ENCODE data around the gene EML6. TPM values are rescaled to one million over a fixed set of nuclear protein-coding genes. Genes with fewer than 3 reads are reported as not detected.

The EML6 gene
- total RNA-seq, 1 donor from 2014 or later: 8.1 TPM

DNA sequence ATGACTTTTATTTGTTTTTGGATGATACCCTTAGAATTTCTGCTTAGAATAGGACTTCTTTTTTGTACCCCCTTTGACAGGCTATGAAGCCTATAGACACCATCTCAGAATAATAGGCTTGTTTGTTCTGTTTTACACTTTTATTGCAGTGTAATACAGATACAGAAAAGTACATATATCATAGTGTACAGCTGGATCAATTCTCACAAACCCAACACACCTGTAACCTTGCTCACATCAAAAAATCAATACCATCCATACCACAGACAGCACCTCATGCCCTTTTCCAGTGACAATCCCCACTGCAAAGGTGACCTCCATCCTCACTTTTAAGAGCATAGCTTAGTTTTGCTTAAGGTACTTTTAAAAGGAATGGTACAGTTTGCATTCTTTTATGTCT is 14.8 kb downstream of the EML6 start:
- H3K36me3 Mint-ChIP-seq (ENCODE audit: low read depth): peaks cover 2% of the 10 kb centered on the region
- H3K4me3 Mint-ChIP-seq: no peak overlapping the region
- DNase-seq (ENCODE audit: low read depth, low spot score): no peak
- H3K27ac Mint-ChIP-seq (ENCODE audit: unreplicated experiment): no peak overlapping the region
- H3K27me3 Mint-ChIP-seq (ENCODE audit: low read depth): no peaks in the 10 kb centered on the region
- no peaks in the 10 kb centered on the region for H3K9me3 Mint-ChIP-seq
- H3K4me1 Mint-ChIP-seq: no peaks in the 10 kb centered on the region
- TF ChIP-seq CTCF (conservative IDR thresholded peaks at IDR 0.05): no peak

DNA sequence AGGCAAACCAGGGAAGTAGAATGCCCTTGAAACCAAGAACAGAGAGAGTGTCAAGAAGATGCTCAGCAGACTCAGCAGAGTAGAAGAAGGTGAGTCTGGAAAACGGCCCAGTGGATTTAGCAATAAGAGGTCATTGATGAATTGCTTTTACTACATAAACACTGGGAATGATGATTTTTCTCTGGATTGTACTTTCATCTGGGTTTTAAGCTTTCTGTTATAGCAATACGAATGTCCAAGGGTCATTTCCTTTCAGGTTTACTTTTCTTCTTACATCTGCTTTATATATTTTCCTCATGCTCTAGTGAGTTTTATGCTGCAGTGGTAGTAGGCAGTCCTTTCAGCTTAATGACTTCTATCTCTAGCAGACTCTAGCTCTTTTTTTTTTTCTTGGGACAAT is 16.9 kb downstream of the EML6 start:
- H3K27ac Mint-ChIP-seq (ENCODE audit: unreplicated experiment): no peak overlapping the region
- no peaks in the 10 kb centered on the region for H3K36me3 Mint-ChIP-seq (ENCODE audit: low read depth)
- no peaks in the 10 kb centered on the region for H3K9me3 Mint-ChIP-seq
- H3K4me1 Mint-ChIP-seq: peaks cover 9% of the 10 kb centered on the region
- no peaks in the 10 kb centered on the region for H3K27me3 Mint-ChIP-seq (ENCODE audit: low read depth)
- DNase-seq (ENCODE audit: low read depth, low spot score): no peak
- no peak overlapping the region for H3K4me3 Mint-ChIP-seq
- no peak for TF ChIP-seq CTCF (conservative IDR thresholded peaks at IDR 0.05)

DNA sequence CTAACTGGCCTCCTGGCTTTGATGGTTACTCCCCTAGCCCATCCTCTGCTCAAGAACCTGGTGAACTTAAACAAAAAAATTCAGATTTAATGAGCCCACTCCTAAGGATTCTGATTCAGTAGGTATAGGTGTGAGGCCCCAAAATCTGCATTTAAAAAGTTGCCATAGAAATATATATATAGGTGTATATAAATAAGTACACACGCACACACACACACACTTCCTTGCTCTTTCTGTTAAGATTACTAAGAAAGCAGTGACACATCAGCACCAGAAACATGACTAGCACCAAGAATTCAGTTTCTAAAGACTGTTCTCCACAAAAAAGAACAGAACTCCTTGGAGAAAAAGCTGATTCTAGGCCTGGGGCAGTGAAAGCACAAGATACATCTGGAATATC is 17.8 kb downstream of the EML6 start:
- peaks cover 9% of the 10 kb centered on the region for H3K4me1 Mint-ChIP-seq
- no peak for DNase-seq (ENCODE audit: low read depth, low spot score)

DNA sequence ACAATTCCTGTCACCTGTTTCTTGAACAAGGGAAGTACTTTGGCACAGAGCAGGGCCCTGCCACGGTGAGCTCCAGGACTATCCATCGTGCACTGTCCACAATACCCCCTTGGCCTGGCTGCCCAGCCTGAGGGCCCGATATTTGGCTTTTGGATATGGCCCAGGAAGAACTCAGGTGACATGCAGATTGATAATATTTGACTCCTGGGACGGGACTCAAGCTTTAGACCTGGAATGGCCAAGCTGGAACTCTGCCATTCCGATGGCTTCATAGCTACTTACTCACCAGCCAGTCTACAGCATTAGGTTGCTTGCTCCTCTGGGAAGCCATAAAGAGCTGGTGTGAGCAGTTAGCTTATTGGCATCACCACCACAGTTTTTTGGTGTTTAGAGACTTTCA is 26.6 kb downstream of the EML6 start:
- Mint-ChIP-seq H3K36me3 (ENCODE audit: low read depth) (no peaks in the 10 kb centered on the region), H3K9me3 (no peaks in the 10 kb centered on the region), H3K4me1 (peaks cover 4% of the 10 kb centered on the region), H3K4me3 (no peak overlapping the region), H3K27ac (ENCODE audit: unreplicated experiment) (no peak overlapping the region), H3K27me3 (ENCODE audit: low read depth) (no peaks in the 10 kb centered on the region)
- no peak for TF ChIP-seq CTCF (conservative IDR thresholded peaks at IDR 0.05)
- DNase-seq (ENCODE audit: low read depth, low spot score): no peak

More for the DNA sequence above, 17.8 kb downstream of the EML6 start:
- Mint-ChIP-seq H3K27me3 (ENCODE audit: low read depth) (no peaks in the 10 kb centered on the region), H3K4me3 (no peak overlapping the region), H3K27ac (ENCODE audit: unreplicated experiment) (no peak overlapping the region), H3K9me3 (no peaks in the 10 kb centered on the region), H3K36me3 (ENCODE audit: low read depth) (no peaks in the 10 kb centered on the region)
- TF ChIP-seq CTCF (conservative IDR thresholded peaks at IDR 0.05): no peak

DNA sequence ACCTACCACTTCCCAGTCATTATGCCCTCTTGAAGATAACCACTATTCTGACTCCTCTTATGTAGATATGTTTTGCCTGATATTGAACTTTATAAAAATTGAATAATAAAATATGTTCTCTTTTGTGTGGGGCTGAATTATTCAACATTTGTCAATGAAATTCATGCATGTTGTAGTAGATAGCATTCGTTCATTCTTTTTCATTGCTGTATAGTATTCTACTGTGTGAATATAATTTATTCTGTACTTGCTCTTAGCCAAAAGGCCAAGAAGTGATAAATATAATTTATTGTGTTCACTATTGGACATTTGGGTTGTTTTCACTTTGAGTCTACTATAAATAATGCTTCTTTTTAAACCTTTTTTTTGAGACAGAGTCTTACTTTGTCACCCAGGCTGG is 29.0 kb downstream of the EML6 start:
- no peak for TF ChIP-seq CTCF (conservative IDR thresholded peaks at IDR 0.05)
- H3K4me3 Mint-ChIP-seq: no peak overlapping the region
- H3K9me3 Mint-ChIP-seq: no peaks in the 10 kb centered on the region
- no peak for DNase-seq (ENCODE audit: low read depth, low spot score)
- no peaks in the 10 kb centered on the region for H3K27me3 Mint-ChIP-seq (ENCODE audit: low read depth)
- no peaks in the 10 kb centered on the region for H3K36me3 Mint-ChIP-seq (ENCODE audit: low read depth)
- no peak overlapping the region for H3K27ac Mint-ChIP-seq (ENCODE audit: unreplicated experiment)
- peaks cover 4% of the 10 kb centered on the region for H3K4me1 Mint-ChIP-seq
